Activated naive CD4-positive, alpha-beta T cell (primary cell): ENCODE results near the gene GOLPH3.
"Not testable (repeated sequence)": the region's sequence is repeated elsewhere in the genome, so short reads cannot be mapped to it uniquely, and the experiment has no call there.

Experiments used
- DNase-seq, 4 experiments: peaks; one replicate each; lab custom pipeline; 2025; lab: John Stamatoyannopoulos, UW

The GOLPH3 gene

GRCh38 chr5:32098890-32099310 is 75.2 kb downstream of the GOLPH3 start:
- DNase-seq: no peak

DNA sequence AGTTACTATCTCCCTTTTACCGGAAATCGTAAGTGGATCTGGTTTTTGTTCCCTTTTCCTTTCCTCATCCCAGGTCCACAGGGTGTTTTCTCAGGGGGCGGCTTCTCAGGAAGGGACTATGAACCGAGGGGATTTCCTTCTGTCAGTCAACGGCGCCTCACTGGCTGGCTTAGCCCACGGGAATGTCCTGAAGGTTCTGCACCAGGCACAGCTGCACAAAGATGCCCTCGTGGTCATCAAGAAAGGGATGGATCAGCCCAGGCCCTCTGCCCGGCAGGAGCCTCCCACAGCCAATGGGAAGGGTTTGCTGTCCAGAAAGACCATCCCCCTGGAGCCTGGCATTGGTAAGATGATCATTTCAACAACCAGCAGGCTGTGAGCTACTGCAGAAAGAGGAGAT is 75.8 kb downstream of the GOLPH3 start:
- DNase-seq: no peak

GRCh38 chr5:32096891-32097595 is 77.1 kb downstream of the GOLPH3 start:
- DNase-seq: no peak

- no peak for DNase-seq
Measured at GRCh38 chr5:32095261-32095671, 78.9 kb downstream of the GOLPH3 start.

GRCh38 chr5:32094691-32095090 is 79.4 kb downstream of the GOLPH3 start:
- DNase-seq: no peak

- peak in 2 of 4 experiments; percentile 17 to 39 for DNase-seq
Measured at GRCh38 chr5:32092938-32093812, 80.9 kb downstream of the GOLPH3 start.

DNA sequence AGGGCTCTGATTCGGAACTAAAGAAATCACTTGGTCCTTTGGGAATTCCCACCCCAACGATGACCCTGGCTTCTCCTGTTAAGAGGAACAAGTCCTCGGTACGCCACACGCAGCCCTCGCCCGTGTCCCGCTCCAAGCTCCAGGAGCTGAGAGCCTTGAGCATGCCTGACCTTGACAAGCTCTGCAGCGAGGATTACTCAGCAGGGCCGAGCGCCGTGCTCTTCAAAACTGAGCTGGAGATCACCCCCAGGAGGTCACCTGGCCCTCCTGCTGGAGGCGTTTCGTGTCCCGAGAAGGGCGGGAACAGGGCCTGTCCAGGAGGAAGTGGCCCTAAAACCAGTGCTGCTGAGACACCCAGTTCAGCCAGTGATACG is 83.4 kb downstream of the GOLPH3 start:
- DNase-seq: no peak

DNA sequence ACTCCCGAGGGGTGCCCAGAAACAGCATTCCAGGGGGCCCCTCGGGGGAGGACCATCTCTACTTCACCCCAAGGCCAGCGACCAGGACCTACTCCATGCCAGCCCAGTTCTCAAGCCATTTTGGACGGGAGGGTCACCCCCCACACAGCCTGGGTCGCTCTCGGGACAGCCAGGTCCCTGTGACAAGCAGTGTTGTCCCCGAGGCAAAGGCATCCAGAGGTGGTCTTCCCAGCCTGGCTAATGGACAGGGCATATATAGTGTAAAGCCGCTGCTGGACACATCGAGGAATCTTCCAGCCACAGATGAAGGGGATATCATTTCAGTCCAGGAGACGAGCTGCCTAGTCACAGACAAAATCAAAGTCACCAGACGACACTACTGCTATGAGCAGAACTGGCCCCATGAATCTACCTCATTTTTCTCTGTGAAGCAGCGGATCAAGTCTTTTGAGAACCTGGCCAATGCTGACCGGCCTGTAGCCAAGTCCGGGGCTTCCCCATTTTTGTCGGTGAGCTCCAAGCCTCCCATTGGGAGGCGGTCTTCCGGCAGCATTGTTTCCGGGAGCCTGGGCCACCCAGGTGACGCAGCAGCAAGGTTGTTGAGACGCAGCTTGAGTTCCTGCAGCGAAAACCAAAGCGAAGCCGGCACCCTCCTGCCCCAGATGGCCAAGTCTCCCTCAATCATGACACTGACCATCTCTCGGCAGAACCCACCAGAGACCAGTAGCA is 83.9 kb downstream of the GOLPH3 start:
- DNase-seq: no peak

DNA sequence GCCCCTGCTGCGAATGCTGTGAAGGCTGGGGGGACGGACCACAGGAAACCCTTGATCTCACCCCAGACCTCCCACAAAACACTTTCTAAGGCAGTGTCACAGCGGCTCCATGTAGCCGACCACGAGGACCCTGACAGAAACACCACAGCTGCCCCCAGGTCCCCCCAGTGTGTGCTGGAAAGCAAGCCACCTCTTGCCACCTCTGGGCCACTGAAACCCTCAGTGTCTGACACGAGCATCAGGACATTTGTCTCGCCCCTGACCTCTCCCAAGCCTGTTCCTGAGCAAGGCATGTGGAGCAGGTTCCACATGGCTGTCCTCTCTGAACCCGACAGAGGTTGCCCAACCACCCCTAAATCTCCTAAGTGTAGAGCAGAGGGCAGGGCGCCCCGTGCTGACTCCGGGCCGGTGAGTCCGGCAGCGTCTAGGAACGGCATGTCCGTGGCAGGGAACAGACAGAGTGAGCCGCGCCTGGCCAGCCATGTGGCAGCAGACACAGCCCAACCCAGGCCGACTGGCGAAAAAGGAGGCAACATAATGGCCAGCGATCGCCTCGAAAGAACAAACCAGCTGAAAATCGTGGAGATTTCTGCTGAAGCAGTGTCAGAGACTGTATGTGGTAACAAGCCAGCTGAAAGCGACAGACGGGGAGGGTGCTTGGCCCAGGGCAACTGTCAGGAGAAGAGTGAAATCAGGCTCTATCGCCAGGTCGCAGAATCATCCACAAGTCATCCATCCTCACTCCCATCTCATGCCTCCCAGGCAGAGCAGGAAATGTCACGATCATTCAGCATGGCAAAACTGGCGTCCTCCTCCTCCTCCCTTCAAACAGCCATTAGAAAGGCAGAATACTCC is 84.7 kb downstream of the GOLPH3 start:
- no peak for DNase-seq

DNA sequence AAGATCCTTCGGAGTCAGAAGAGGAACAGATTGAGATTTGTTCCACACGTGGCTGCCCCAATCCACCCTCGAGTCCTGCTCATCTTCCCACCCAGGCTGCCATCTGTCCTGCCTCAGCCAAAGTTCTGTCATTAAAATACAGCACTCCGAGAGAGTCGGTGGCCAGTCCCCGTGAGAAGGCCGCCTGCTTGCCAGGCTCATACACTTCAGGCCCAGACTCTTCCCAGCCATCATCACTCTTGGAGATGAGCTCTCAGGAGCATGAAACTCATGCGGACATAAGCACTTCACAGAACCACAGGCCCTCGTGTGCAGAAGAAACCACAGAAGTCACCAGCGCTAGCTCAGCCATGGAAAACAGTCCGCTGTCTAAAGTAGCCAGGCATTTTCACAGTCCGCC is 85.9 kb downstream of the GOLPH3 start:
- DNase-seq: no peak

DNA sequence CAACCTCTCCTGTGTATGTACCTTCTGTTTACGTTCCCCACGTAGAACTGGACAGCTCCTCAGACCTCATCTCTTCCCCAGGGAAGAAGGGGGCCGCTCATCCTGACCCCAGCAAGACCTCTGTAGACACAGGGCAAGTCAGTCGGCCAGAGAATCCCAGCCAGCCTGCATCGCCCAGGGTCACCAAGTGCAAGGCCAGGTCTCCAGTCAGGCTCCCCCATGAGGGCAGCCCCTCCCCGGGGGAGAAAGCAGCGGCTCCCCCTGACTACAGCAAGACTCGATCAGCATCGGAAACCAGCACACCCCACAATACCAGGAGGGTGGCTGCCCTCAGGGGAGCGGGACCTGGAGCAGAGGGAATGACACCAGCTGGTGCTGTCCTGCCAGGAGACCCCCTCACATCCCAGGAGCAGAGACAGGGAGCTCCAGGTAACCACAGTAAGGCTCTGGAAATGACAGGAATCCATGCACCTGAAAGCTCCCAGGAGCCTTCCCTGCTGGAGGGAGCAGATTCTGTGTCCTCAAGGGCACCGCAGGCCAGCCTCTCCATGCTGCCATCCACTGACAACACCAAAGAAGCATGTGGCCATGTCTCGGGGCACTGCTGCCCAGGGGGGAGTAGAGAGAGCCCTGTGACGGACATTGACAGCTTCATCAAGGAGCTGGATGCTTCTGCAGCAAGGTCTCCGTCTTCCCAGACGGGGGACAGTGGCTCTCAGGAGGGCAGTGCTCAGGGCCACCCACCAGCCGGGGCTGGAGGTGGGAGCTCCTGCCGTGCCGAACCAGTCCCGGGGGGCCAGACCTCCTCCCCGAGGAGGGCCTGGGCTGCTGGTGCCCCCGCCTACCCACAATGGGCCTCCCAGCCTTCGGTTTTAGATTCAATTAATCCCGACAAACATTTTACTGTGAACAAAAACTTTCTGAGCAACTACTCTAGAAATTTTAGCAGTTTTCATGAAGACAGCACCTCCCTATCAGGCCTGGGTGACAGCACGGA is 86.7 kb downstream of the GOLPH3 start:
- no peak for DNase-seq

DNA sequence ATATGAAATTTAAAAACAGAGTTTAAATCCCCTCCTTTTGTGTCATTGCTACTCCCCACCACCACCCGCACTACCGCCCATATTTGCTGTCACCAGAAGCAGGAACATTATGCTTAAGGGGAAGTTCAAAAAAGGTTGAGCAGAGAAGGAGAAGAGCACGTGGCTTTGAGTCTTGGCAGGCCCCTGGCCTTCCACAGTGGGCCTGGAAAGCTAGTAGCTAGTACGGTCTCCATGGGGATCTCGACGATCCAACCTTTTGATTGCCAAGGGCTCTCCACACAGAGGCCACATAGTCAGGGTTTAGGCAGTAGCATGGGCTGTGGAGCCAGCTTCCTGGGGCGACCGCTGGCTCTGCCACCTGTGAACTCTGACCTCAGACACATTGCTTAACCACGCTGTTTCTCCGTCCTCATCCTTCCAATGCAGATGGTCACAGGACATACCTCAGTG is 90.1 kb downstream of the GOLPH3 start:
- no peak for DNase-seq

- DNase-seq: no peak
Measured at GRCh38 chr5:32082701-32083100, 91.4 kb downstream of the GOLPH3 start.

DNA sequence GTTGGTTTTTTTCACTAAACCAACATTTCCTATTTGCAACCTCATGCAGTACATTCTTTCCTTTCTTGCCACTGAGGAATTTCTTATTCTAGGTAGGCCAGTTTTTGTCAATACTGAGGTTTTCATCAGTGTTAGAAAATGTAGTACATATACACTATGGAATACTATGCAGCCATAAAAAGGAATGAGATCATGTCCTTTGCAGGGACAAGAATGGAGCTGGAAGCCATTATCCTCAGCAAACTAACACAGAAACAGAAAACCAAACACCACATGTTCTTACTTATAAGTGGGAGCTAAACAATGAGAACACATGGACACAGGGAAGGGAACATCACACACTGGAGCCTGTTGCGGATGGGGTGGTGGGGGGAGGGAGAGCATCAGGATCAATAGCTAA is 93.6 kb downstream of the GOLPH3 start:
- DNase-seq: not testable (repeated sequence)

DNA sequence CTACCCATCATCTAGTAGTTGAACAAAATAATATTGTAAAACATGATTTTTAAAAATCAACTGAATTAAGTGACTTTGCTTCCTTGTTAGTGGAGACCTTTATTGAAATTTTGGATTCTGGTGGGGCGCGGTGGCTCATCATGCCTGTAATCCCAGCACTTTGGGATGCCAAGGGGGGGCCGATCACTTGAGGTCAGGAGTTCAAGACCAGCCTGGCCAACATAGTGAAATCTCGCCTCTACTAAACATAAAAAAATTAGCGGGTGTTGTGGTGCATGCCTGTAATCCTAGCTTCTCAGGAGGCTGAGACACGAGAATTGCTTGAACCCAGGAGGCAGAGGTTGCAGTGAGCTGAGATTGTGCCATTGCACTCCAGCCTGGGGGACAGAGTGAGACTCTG is 95.3 kb downstream of the GOLPH3 start:
- DNase-seq: not testable (repeated sequence)

DNA sequence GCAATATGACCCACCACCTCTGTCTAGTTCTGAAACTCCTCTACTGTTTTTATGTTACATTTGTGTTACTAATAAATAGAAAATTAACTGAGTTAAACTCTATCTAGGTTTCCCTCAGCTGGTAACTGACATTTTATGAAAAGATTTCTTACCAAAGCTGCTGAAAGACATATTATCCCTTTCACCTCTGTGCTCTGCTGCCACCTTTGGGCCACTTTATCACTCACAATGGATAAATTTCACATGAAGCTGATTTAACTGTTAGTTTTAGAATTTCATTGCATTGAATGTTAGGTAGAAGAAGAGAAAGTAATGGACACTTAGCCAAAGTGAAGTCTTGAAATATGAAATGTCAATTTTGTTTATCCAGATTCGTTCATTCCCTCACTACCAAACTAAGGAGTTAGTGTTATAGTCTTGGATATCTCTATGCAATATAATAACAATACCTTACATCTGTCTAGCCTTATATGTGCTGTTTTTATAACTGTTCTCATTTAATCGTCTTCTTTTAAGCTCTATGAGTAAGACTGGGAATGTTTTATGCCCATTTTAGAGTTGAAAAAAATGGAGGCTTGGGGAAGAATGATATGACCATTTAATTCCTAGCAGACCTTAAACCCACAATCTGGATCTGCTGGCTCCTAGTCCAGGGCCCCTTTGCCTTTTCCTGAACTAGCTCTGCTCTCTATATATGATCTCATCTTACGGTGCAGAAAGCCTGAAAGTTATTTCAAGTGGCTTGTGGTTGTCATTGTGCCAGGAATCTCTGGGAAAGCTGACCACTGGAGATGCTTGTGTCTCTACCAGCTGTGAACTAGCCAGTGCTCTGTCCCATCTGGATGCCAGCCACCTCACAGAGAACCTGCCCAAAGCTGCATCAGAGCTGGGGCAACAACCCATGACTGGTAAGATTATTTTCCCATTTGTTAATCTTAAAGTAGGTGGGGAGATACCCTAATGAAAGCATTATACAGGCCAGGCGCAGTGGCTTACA is 97.1 kb downstream of the GOLPH3 start:
- peak in 2 of 4 experiments; percentile 2 to 35 for DNase-seq
